Activated CD4-positive, alpha-beta memory T cell treated with anti-CD3 and anti-CD28 coated beads, Interleukin-2, amount 10 ng/mL, durations not matched to agents 7 days and 5 days (primary cell): ENCODE data around the gene PSMC5. TPM values are rescaled to one million over a fixed set of nuclear protein-coding genes. Genes with fewer than 3 reads are reported as not detected.

ENCODE experiments used
- CTCF ChIA-PET: fragments of 350-600 bp; sonication (Branson Sonifier 250); formaldehyde crosslinking; loops from one replicate; lab custom pipeline; 2021; ENCODE audit warnings: antibody characterized with exemption, inconsistent platforms; lab: Charles Lee
- POLR2A ChIA-PET: fragments of 350-600 bp; sonication (Branson Sonifier 250); formaldehyde crosslinking; loops from one replicate; lab custom pipeline; 2021; ENCODE audit warnings: antibody characterized with exemption; lab: Charles Lee
- DNase-seq: peaks from one replicate; pipeline ENCODE4 v3.0.0-alpha.2; 2020
- H3K27ac Mint-ChIP-seq: one replicate; pipeline ENCODE4 v1.8.0; 2021; ENCODE audit warnings: mild to moderate bottlenecking, mixed read lengths
- H3K27me3 Mint-ChIP-seq: one replicate; pipeline ENCODE4 v1.8.0; 2021; ENCODE audit warnings: mixed read lengths
- H3K36me3 Mint-ChIP-seq: one replicate; pipeline ENCODE4 v1.8.0; 2021; ENCODE audit warnings: low read depth, mixed read lengths
- H3K4me1 Mint-ChIP-seq: one replicate; pipeline ENCODE4 v1.8.0; 2021; ENCODE audit warnings: mixed read lengths
- H3K4me3 Mint-ChIP-seq: one replicate; pipeline ENCODE4 v1.8.0; 2021; ENCODE audit warnings: mild to moderate bottlenecking, mixed read lengths
- H3K9me3 Mint-ChIP-seq: one replicate; pipeline ENCODE4 v1.8.0; 2021; ENCODE audit warnings: mixed read lengths
- total RNA-seq, 2 experiments: library from RNA; stranded (reverse); gene quantifications; one replicate each; pipeline ENCODE4 v1.2.3, GENCODE V29; 2021

Gene PSMC5
- total RNA-seq, 2 experiments from 2014 or later = 152 to 162 TPM

DNA sequence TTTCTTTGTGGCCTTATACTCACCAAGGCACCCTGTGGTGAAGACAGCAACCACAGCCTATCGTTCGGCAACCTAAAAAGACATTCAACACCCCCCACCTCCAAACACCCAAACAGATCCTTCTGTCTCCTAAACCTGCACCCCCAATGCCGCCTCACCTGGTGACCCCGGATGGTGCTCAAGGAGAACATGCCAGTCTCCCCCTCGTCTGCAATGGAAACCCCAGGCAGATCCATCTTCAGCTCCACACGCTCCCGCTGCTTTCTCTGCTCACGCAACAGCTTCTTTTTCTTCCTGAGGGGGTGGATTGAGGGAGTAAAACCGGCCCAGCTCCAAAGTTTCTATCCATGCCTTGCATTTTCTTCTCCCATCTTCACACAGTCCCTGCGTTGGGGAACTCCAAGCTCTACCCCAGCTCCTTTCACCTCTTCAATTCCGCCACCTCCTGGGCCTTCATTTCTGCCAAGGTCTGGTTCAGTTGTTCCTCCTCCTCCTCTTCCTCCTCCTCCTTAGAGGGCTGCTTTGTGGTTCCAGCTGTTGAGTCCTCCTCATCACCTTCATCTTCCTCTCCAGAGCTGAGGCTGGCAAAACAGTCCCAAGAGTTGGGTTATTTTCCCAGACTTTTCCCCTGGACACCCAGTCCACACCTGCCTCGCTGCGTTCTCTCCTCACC lies 3.4 kb upstream of the PSMC5 start:
- H3K4me1 Mint-ChIP-seq = peaks cover 60% of the 10 kb centered on the region
- peaks cover 89% of the 10 kb centered on the region for H3K36me3 Mint-ChIP-seq
- no peak for DNase-seq
- ChIA-PET CTCF (interaction anchor here (0.6 to 1.8 kb wide), 4 partner anchors 11 to 59 kb away, joined by 3 to 5 read pairs (median 4); no protein-coding TSS in a partner anchor), POLR2A (interaction anchor here (1.3 to 1.8 kb wide), 4 partner anchors 11 to 50 kb away, joined by 3 to 10 read pairs (median 7); partner anchors contain the start of genes CCDC47 and DDX42)
- no peaks in the 10 kb centered on the region for H3K9me3 Mint-ChIP-seq
- H3K27me3 Mint-ChIP-seq = no peaks in the 10 kb centered on the region
- peak overlapping the region; percentile 9 for H3K27ac Mint-ChIP-seq
- H3K4me3 Mint-ChIP-seq = no peak overlapping the region

- no peaks in the 10 kb centered on the region for H3K9me3 Mint-ChIP-seq
- POLR2A ChIA-PET = interaction anchor here (1.3 to 2.7 kb wide), 5 partner anchors 11 to 123 kb away, joined by 3 to 12 read pairs (median 8); partner anchors contain the start of genes CCDC47, DDX42 and LIMD2
These were observed 2.9 kb upstream of the PSMC5 start for GRCh38 chr17:63824362-63824761.

DNA sequence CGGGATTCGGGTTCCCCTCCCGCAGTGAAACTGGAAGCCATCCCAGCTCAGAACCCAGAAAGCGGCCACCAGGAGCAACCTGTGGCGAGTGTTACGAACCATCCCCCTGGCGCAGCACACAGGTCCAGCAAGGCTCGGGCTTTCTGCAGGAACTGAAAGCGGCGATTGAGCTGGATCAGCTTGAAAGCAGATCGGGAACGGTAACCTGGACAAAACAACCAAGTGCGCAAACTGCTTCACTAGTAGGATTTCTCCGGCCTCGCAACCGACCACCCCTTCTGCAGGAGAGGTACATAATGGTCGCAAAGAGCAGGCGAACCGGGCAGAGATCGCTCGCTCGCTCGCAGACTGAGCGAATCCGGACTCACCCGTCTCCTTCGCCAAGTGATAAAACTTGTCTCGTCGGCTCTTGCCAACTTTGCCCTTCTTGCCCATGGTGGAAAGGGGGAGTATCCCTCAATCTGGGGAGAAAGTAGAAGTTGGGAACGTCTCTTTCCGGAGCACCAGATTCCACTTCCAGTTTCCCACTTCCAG lies 696 bp upstream of the PSMC5 start:
- H3K27me3 Mint-ChIP-seq = no peaks in the 10 kb centered on the region

More at GRCh38 chr17:63824362-63824761, 2.9 kb upstream of the PSMC5 start:
- CTCF ChIA-PET = interaction anchor here (0.6 to 1.8 kb wide), 3 partner anchors 11 to 48 kb away, joined by 3 to 5 read pairs (median 3); no protein-coding TSS in a partner anchor
- Mint-ChIP-seq H3K4me3 (no peak overlapping the region), H3K4me1 (peaks cover 65% of the 10 kb centered on the region), H3K36me3 (peaks cover 90% of the 10 kb centered on the region), H3K27ac (peak overlapping the region; percentile 8), H3K27me3 (no peaks in the 10 kb centered on the region)
- DNase-seq = no peak

GRCh38 chr17:63827801-63828221 lies 580 bp downstream of the PSMC5 start:
- no peaks in the 10 kb centered on the region for H3K9me3 Mint-ChIP-seq

More for the DNA sequence above, 696 bp upstream of the PSMC5 start:
- H3K36me3 Mint-ChIP-seq = peaks cover 90% of the 10 kb centered on the region
- no peaks in the 10 kb centered on the region for H3K9me3 Mint-ChIP-seq
- peak overlapping the region; percentile 93 for H3K27ac Mint-ChIP-seq
- POLR2A ChIA-PET = interaction anchor here (1.0 to 10.2 kb wide), 12 partner anchors 8 to 129 kb away, joined by 3 to 194 read pairs (median 9); partner anchors contain the start of genes CCDC47, DDX42, LIMD2 and SMARCD2
- peak overlapping the region; percentile 89 for H3K4me3 Mint-ChIP-seq
- CTCF ChIA-PET = interaction anchor here (0.7 to 1.8 kb wide), 5 partner anchors 8 to 52 kb away, joined by 3 to 13 read pairs (median 4); partner anchors contain the start of genes CCDC47 and DDX42
- no peak for DNase-seq
- H3K4me1 Mint-ChIP-seq = peaks cover 80% of the 10 kb centered on the region

GRCh38 chr17:63828936-63829335 lies 1.7 kb downstream of the PSMC5 start:
- Mint-ChIP-seq H3K4me3 (peak overlapping the region; percentile 89), H3K36me3 (peaks cover 90% of the 10 kb centered on the region), H3K27me3 (no peaks in the 10 kb centered on the region), H3K9me3 (no peaks in the 10 kb centered on the region), H3K27ac (peak overlapping the region; percentile 38), H3K4me1 (peaks cover 76% of the 10 kb centered on the region)
- POLR2A ChIA-PET = interaction anchor here (0.8 to 10.2 kb wide), 7 partner anchors 8 to 678 kb away, joined by 3 to 194 read pairs (median 5); partner anchors contain the start of genes CCDC47, CEP95, DDX42 and DDX5
- DNase-seq = no peak
- CTCF ChIA-PET = interaction anchor here (0.8 to 5.0 kb wide), 6 partner anchors 9 to 60 kb away, joined by 3 to 28 read pairs (median 5); partner anchors contain the start of genes CCDC47 and SMARCD2

More at GRCh38 chr17:63827801-63828221, 580 bp downstream of the PSMC5 start:
- POLR2A ChIA-PET = interaction anchor here (0.5 to 10.2 kb wide), 13 partner anchors 13 to 319 kb away, joined by 3 to 194 read pairs (median 4); partner anchors contain the start of genes CCDC47, DDX42, SMARCD2 and STRADA
- Mint-ChIP-seq H3K36me3 (peaks cover 90% of the 10 kb centered on the region), H3K27me3 (no peaks in the 10 kb centered on the region), H3K4me1 (peaks cover 82% of the 10 kb centered on the region), H3K4me3 (peak overlapping the region; percentile 89), H3K27ac (peak overlapping the region; percentile 93)
- DNase-seq = no peak
- CTCF ChIA-PET = interaction anchor here (0.8 to 5.0 kb wide), 7 partner anchors 13 to 129 kb away, joined by 3 to 28 read pairs (median 4); partner anchors contain the start of genes CCDC47 and SMARCD2

- Mint-ChIP-seq H3K4me3 (no peak overlapping the region), H3K36me3 (peaks cover 90% of the 10 kb centered on the region), H3K27ac (peak overlapping the region; percentile 76), H3K9me3 (no peaks in the 10 kb centered on the region), H3K27me3 (no peaks in the 10 kb centered on the region), H3K4me1 (peaks cover 73% of the 10 kb centered on the region)
- ChIA-PET CTCF (interaction anchor here (1.8 to 5.0 kb wide), 3 partner anchors 8 to 19 kb away, joined by 5 to 28 read pairs (median 27); partner anchors contain the start of gene SMARCD2), POLR2A (interaction anchor here (0.8 to 10.2 kb wide), 7 partner anchors 9 to 676 kb away, joined by 3 to 194 read pairs (median 5); partner anchors contain the start of genes CCDC47, CEP95, DDX42 and DDX5)
- DNase-seq = no peak
These were observed 3.0 kb downstream of the PSMC5 start for GRCh38 chr17:63830278-63830677.

- POLR2A ChIA-PET = interaction anchor here (0.9 to 10.2 kb wide), 7 partner anchors 9 to 134 kb away, joined by 3 to 194 read pairs (median 4); partner anchors contain the start of genes CCDC47, DDX42 and SMARCD2
- CTCF ChIA-PET = interaction anchor here (1.8 to 5.0 kb wide), 3 partner anchors 7 to 18 kb away, joined by 5 to 28 read pairs (median 27); partner anchors contain the start of gene SMARCD2
- H3K9me3 Mint-ChIP-seq = no peaks in the 10 kb centered on the region
- peaks cover 68% of the 10 kb centered on the region for H3K4me1 Mint-ChIP-seq
- H3K4me3 Mint-ChIP-seq = peak overlapping the region; percentile 27
- H3K27ac Mint-ChIP-seq = peak overlapping the region; percentile 76
- H3K27me3 Mint-ChIP-seq = no peaks in the 10 kb centered on the region
- no peak for DNase-seq
- H3K36me3 Mint-ChIP-seq = peaks cover 91% of the 10 kb centered on the region
These were observed 3.8 kb downstream of the PSMC5 start for GRCh38 chr17:63830904-63831491.

- Mint-ChIP-seq H3K36me3 (peaks cover 93% of the 10 kb centered on the region), H3K27ac (peak overlapping the region; percentile 76), H3K27me3 (no peaks in the 10 kb centered on the region), H3K9me3 (no peaks in the 10 kb centered on the region), H3K4me1 (peaks cover 62% of the 10 kb centered on the region), H3K4me3 (peak overlapping the region; percentile 27)
- DNase-seq = no peak
- CTCF ChIA-PET = interaction anchor here (1.1 to 5.0 kb wide), 3 partner anchors 9 to 34 kb away, joined by 3 to 28 read pairs (median 27); partner anchors contain the start of gene SMARCD2
- POLR2A ChIA-PET = interaction anchor here (0.9 to 10.2 kb wide), 7 partner anchors 9 to 134 kb away, joined by 3 to 194 read pairs (median 5); partner anchors contain the start of genes CCDC47, DDX42 and SMARCD2
These were observed 4.3 kb downstream of the PSMC5 start for GRCh38 chr17:63831505-63831904.

GRCh38 chr17:63832014-63832413 lies 4.8 kb downstream of the PSMC5 start:
- POLR2A ChIA-PET = interaction anchor here (0.9 to 10.2 kb wide), 6 partner anchors 8 to 135 kb away, joined by 3 to 194 read pairs (median 4); partner anchors contain the start of genes CCDC47, DDX42 and SMARCD2
- no peak overlapping the region for H3K4me3 Mint-ChIP-seq
- H3K27ac Mint-ChIP-seq = peak overlapping the region; percentile 76
- H3K36me3 Mint-ChIP-seq = peaks cover 95% of the 10 kb centered on the region
- no peak for DNase-seq
- H3K27me3 Mint-ChIP-seq = no peaks in the 10 kb centered on the region
- CTCF ChIA-PET = interaction anchor here (1.1 to 5.0 kb wide), 3 partner anchors 9 to 33 kb away, joined by 3 to 28 read pairs (median 27); partner anchors contain the start of gene SMARCD2
- H3K4me1 Mint-ChIP-seq = peaks cover 60% of the 10 kb centered on the region
- H3K9me3 Mint-ChIP-seq = no peaks in the 10 kb centered on the region

- Mint-ChIP-seq H3K4me1 (peaks cover 60% of the 10 kb centered on the region), H3K4me3 (no peak overlapping the region), H3K36me3 (peaks cover 94% of the 10 kb centered on the region), H3K9me3 (no peaks in the 10 kb centered on the region), H3K27me3 (no peaks in the 10 kb centered on the region), H3K27ac (peak overlapping the region; percentile 76)
- POLR2A ChIA-PET = interaction anchor here (0.7 to 10.2 kb wide), 7 partner anchors 8 to 82 kb away, joined by 3 to 194 read pairs (median 4); partner anchors contain the start of genes CCDC47, DDX42 and SMARCD2
- CTCF ChIA-PET = interaction anchor here (1.1 to 5.0 kb wide), 2 partner anchors 8 to 33 kb away, joined by 3 to 28 read pairs; partner anchors contain the start of gene SMARCD2
- DNase-seq = no peak
These were observed 5.2 kb downstream of the PSMC5 start for GRCh38 chr17:63832455-63832854.

DNA sequence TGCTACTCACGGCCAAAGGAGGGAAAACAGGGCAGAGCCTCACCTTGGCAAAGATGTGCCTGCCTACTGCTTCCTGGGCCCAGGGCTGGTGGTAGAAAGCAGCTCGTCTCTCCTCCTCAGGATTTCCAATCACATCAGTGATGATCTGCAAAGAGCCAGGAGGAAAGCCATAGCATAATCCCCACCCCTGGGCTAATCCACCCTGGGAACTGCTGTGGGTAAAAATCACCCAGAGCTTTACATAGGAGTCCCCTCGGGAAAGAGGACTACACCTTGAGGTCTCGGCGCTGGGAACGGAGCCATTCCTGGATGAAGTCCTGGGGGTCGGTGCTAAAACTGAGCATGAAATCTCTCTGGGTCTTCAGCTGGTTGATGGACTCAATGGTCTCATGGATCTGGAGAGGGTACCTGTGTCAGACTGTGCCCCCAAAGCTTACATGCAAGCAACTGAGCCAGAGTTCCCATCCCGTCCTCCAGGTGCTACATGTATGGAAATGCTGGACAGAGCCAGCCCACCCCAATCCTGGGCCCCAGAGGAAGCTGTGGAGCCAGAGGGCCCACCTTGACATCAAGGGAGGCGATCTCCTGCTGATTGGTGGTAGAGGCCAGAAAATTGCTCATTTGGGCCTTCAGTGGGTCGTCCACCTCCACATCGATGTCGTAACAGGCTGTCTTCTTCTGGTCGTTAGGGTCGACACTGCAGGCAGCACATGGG lies 6.0 kb downstream of the PSMC5 start:
- ChIA-PET CTCF (interaction anchor here (1.5 kb wide), 1 partner anchor 407 kb away, joined by 7 read pairs; no protein-coding TSS in a partner anchor), POLR2A (interaction anchor here (0.7 to 10.2 kb wide), 7 partner anchors 7 to 82 kb away, joined by 3 to 194 read pairs (median 4); partner anchors contain the start of genes CCDC47, DDX42 and SMARCD2)
- no peak overlapping the region for H3K4me3 Mint-ChIP-seq
- no peak for DNase-seq
- peaks cover 88% of the 10 kb centered on the region for H3K36me3 Mint-ChIP-seq
- H3K9me3 Mint-ChIP-seq = no peaks in the 10 kb centered on the region
- peak overlapping the region; percentile 76 for H3K27ac Mint-ChIP-seq
- peaks cover 60% of the 10 kb centered on the region for H3K4me1 Mint-ChIP-seq
- H3K27me3 Mint-ChIP-seq = no peaks in the 10 kb centered on the region
